Peyer's patch (tissue), 4 donors: Measurements from ENCODE around the gene INPP5A.

Experiments used
- POLR2A ChIP-seq, 2 donors: fragments of 450-650 bp; IDR thresholded peaks; one replicate each; pipeline ENCODE4 v1.5.1; 2017; ENCODE audit warnings: antibody characterized with exemption in 2 of 2, mild to moderate bottlenecking in 2 of 2, moderate library complexity in 2 of 2
- TF ChIP-seq, protein P1 (sequence below), 6 experiments: fragments of 450-650 bp in 4 of 6; fragments of 200-600 bp in 2 of 6; sonication (generic) in 1 of 6; IDR thresholded peaks; one replicate each; pipeline ENCODE4 v1.5.1; 2017 to 2019; ENCODE audit warnings: antibody characterized with exemption in 6 of 6, mild to moderate bottlenecking in 3 of 6, moderate library complexity in 1 of 6

DNA sequence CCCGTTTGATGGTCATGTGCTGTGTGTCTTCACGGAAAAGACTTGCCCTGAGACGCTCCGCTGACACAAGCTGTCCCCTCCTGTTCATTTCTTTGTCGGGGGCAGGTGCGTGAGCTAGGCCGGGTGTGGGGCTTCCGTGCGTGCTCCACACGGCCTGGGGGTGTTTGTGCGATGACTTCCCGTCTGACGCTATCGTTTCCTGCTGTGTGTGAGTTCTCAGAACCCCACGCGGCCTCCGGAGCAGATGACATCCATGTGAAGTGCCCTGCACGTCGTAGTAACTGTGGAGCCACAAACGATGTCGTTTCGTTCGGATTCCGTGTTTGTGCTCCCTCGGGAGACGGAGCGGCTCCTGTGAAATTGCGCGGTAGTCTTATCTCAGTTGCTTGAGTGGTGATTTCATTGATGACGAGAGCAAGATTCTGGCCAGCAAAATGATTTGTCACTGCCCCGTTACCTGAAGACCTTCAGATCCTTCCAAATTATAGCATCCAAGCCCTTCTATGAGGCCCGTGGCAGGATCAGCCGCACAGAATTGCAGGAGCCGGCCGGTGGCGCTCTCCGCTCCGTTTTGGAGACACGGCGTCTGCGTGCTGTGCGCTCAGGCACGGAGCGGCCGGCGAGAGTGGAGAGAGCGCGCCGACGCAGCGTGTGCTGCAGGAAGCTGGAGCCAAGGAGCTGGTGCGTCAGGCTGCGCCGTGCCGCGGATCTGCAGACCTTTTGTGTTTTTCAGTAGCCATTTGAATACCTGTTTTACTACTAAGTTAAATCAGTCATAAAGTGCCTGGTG lies 153.4 kb downstream of the INPP5A start:
- TF ChIP-seq, protein P1, sequence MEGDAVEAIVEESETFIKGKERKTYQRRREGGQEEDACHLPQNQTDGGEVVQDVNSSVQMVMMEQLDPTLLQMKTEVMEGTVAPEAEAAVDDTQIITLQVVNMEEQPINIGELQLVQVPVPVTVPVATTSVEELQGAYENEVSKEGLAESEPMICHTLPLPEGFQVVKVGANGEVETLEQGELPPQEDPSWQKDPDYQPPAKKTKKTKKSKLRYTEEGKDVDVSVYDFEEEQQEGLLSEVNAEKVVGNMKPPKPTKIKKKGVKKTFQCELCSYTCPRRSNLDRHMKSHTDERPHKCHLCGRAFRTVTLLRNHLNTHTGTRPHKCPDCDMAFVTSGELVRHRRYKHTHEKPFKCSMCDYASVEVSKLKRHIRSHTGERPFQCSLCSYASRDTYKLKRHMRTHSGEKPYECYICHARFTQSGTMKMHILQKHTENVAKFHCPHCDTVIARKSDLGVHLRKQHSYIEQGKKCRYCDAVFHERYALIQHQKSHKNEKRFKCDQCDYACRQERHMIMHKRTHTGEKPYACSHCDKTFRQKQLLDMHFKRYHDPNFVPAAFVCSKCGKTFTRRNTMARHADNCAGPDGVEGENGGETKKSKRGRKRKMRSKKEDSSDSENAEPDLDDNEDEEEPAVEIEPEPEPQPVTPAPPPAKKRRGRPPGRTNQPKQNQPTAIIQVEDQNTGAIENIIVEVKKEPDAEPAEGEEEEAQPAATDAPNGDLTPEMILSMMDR (IDR thresholded peaks at IDR 0.05): no peak
- TF ChIP-seq POLR2A (IDR thresholded peaks at IDR 0.05): no peak
